Tibial nerve (tissue), 3 donors: ENCODE results near the gene ZNF74.

Experiments
- CTCF ChIP-seq, 5 experiments: fragments of 200-600 bp in 3 of 5; fragments of 450-650 bp in 2 of 5; sonication (generic) in 3 of 5; IDR thresholded peaks; one replicate each; pipeline ENCODE4 v1.5.1; 2016 to 2019; ENCODE audit warnings: antibody characterized with exemption in 5 of 5, mild to moderate bottlenecking in 3 of 5, moderate library complexity in 2 of 5
- POLR2A ChIP-seq, 2 donors: fragments of 450-650 bp; IDR thresholded peaks; one replicate each; pipeline ENCODE4 v1.6.1; 2017; ENCODE audit warnings: antibody characterized with exemption in 2 of 2, mild to moderate bottlenecking in 2 of 2, moderate library complexity in 2 of 2

GRCh38 chr22:20421507-20421874 lies 27.5 kb downstream of the ZNF74 start:
- no peak for TF ChIP-seq CTCF (IDR thresholded peaks at IDR 0.05)
- no peak for TF ChIP-seq POLR2A (IDR thresholded peaks at IDR 0.05)
